Activated T-helper 1 cell treated with Interleukin-2 at 50 U/mL for 16 hours (primary cell): ENCODE results near the gene SHOC2.
"Not testable (repeated sequence)": the region's sequence is repeated elsewhere in the genome, so short reads cannot be mapped to it uniquely, and the experiment has no call there.

Experiments
- DNase-seq: peaks from one replicate; pipeline ENCODE4 v3.0.0-alpha.2; 2020; ENCODE audit warnings: low read depth

SHOC2 gene

GRCh38 chr10:110901954-110902819 is 17.2 kb upstream of the SHOC2 start:
- DNase-seq: no peak

- DNase-seq: no peak
These were observed 15.8 kb upstream of the SHOC2 start for GRCh38 chr10:110903280-110904278.

- DNase-seq: no peak
These were observed 9.3 kb upstream of the SHOC2 start for GRCh38 chr10:110910138-110910537.

- no peak for DNase-seq
These were observed 7.0 kb upstream of the SHOC2 start for GRCh38 chr10:110912374-110912773.

- no peak for DNase-seq
These were observed 5.0 kb upstream of the SHOC2 start for GRCh38 chr10:110914431-110914830.

- no peak for DNase-seq
These were observed 4.4 kb upstream of the SHOC2 start for GRCh38 chr10:110915035-110915434.

- not testable (repeated sequence) for DNase-seq
These were observed 3.8 kb upstream of the SHOC2 start for GRCh38 chr10:110915600-110915999.

GRCh38 chr10:110916554-110917346 is 2.7 kb upstream of the SHOC2 start:
- no peak for DNase-seq

- peak; percentile 77 for DNase-seq
These were observed 1.1 kb upstream of the SHOC2 start for GRCh38 chr10:110918269-110918642.

- DNase-seq: no peak
These were observed 608 bp upstream of the SHOC2 start, which contains the start of gene BBIP1 for GRCh38 chr10:110918643-110919348. TSS of gene BBIP1 (minus strand) at chr10:110919180. CDS start at chr10:110918157, 1,023 bp downstream.

GRCh38 chr10:110919971-110920881 is 822 bp downstream of the SHOC2 start:
- DNase-seq: peak; percentile 1

GRCh38 chr10:110923856-110924493 is 4.6 kb downstream of the SHOC2 start:
- DNase-seq: no peak

GRCh38 chr10:110927461-110927860 is 8.1 kb downstream of the SHOC2 start:
- DNase-seq: no peak

- no peak for DNase-seq
These were observed 12.5 kb downstream of the SHOC2 start for GRCh38 chr10:110931769-110932381.

- no peak for DNase-seq
These were observed 13.2 kb downstream of the SHOC2 start for GRCh38 chr10:110932505-110933180.

- DNase-seq: no peak
These were observed 17.4 kb downstream of the SHOC2 start for GRCh38 chr10:110936757-110937156.

- DNase-seq: no peak
These were observed 20.0 kb downstream of the SHOC2 start for GRCh38 chr10:110939419-110939818.

- DNase-seq: no peak
These were observed 25.5 kb downstream of the SHOC2 start for GRCh38 chr10:110944792-110945396.
